ENCODE data around the gene CCL24.

- TF ChIP-seq, protein P1, sequence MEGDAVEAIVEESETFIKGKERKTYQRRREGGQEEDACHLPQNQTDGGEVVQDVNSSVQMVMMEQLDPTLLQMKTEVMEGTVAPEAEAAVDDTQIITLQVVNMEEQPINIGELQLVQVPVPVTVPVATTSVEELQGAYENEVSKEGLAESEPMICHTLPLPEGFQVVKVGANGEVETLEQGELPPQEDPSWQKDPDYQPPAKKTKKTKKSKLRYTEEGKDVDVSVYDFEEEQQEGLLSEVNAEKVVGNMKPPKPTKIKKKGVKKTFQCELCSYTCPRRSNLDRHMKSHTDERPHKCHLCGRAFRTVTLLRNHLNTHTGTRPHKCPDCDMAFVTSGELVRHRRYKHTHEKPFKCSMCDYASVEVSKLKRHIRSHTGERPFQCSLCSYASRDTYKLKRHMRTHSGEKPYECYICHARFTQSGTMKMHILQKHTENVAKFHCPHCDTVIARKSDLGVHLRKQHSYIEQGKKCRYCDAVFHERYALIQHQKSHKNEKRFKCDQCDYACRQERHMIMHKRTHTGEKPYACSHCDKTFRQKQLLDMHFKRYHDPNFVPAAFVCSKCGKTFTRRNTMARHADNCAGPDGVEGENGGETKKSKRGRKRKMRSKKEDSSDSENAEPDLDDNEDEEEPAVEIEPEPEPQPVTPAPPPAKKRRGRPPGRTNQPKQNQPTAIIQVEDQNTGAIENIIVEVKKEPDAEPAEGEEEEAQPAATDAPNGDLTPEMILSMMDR (optimal IDR thresholded peaks at IDR 0.05 in 1 of 3, IDR thresholded peaks at IDR 0.05 in 1 of 3, conservative IDR thresholded peaks at IDR 0.05 in 1 of 3; ENCODE audit: extremely low read depth in 1 of 3, insufficient read depth in 2 of 3, low read length in 3 of 3) = no peak
- no peak for TF ChIP-seq EZH2 (IDR thresholded peaks at IDR 0.05; ENCODE audit: low read length)
Observed at GRCh38 chr7:75847707-75848106, 34.1 kb upstream of the CCL24 start.
